Stomach (tissue), 4 donors: ENCODE results near the gene COL7A1.

Source experiments
- CTCF ChIP-seq, 7 experiments: fragments of 450-650 bp in 4 of 7; fragments of 200-600 bp in 3 of 7; sonication (generic) in 3 of 7; IDR thresholded peaks; one replicate each; pipeline ENCODE4 v1.5.1; 2016 to 2019; ENCODE audit warnings: antibody characterized with exemption in 7 of 7, control low read depth in 2 of 7, mild to moderate bottlenecking in 1 of 7
- EP300 ChIP-seq: sonication (generic); formaldehyde crosslinking; IDR thresholded peaks from one replicate; pipeline ENCODE4 v1.6.1; 2017; ENCODE audit warnings: antibody characterized with exemption
- POLR2A ChIP-seq, 4 donors: fragments of 450-650 bp; IDR thresholded peaks; one replicate each; pipeline ENCODE4 v1.6.1; 2016; ENCODE audit warnings: antibody characterized with exemption in 4 of 4, control low read depth in 2 of 4, mild to moderate bottlenecking in 1 of 4, moderate library complexity in 1 of 4
- POLR2AphosphoS5 ChIP-seq, 3 donors: sonication (generic); formaldehyde crosslinking; IDR thresholded peaks; one replicate each; pipeline ENCODE4 v1.6.1; 2016; ENCODE audit warnings: antibody characterized with exemption in 3 of 3

- TF ChIP-seq CTCF (IDR thresholded peaks at IDR 0.05) = no peak
- no peak for TF ChIP-seq EP300
- TF ChIP-seq POLR2A (IDR thresholded peaks at IDR 0.05) = no peak
- no peak for TF ChIP-seq POLR2AphosphoS5 (IDR thresholded peaks at IDR 0.05)
Observed at GRCh38 chr3:48596157-48596556, 1.0 kb upstream of the COL7A1 start.
